SK-N-SH treated with all-trans-retinoic acid at 6 μM for 48 hours (cell line): ENCODE results near the gene KLF9.

Experiments used
- ATAC-seq: fragments of 200-7000 bp; cut with Tn5 transposase; 3 replicates; pipeline ENCODE4 v1.9.1; 2020; ENCODE audit warnings: mild to moderate bottlenecking, moderate library complexity
- ARNTL ChIP-seq: fragments of 450-650 bp; formaldehyde crosslinking; IDR thresholded peaks from 2 replicates; pipeline ENCODE4 v1.5.0; 2020; ENCODE audit warnings: low read depth, mild to moderate bottlenecking, moderate library complexity, borderline replicate concordance
- BACH2 ChIP-seq: fragments of 250-450 bp; sonication (Bioruptor Pico); IDR thresholded peaks from 2 replicates; pipeline ENCODE4 v1.9.0; 2021; ENCODE audit warnings: mild to moderate bottlenecking, borderline replicate concordance
- CREB5 ChIP-seq: fragments of 250-450 bp; sonication (Bioruptor Pico); IDR thresholded peaks from 2 replicates; pipeline ENCODE4 v1.5.1; 2020; ENCODE audit warnings: low read depth, mild to moderate bottlenecking, moderate library complexity
- CSDC2 ChIP-seq: fragments of 250-450 bp; sonication (Bioruptor Pico); IDR thresholded peaks from 2 replicates; pipeline ENCODE4 v1.5.0; 2020; ENCODE audit warnings: mild to moderate bottlenecking, moderate library complexity
- CSRNP3 ChIP-seq: fragments of 250-450 bp; sonication (Bioruptor Pico); IDR thresholded peaks from 2 replicates; pipeline ENCODE4 v1.5.1; 2021; ENCODE audit warnings: mild to moderate bottlenecking, moderate library complexity
- ESRRG ChIP-seq: fragments of 250-450 bp; sonication (Bioruptor Pico); IDR thresholded peaks from 2 replicates; pipeline ENCODE4 v1.6.1; 2021; ENCODE audit warnings: mild to moderate bottlenecking
- GLIS3 ChIP-seq: fragments of 250-450 bp; sonication (Bioruptor Pico); IDR thresholded peaks from 2 replicates; pipeline ENCODE4 v1.5.0; 2020; ENCODE audit warnings: mild to moderate bottlenecking, moderate library complexity
- ISL1 ChIP-seq: fragments of 250-450 bp; sonication (Bioruptor Pico); IDR thresholded peaks from 2 replicates; pipeline ENCODE4 v2.1.2; 2022; ENCODE audit warnings: mild to moderate bottlenecking, moderate library complexity
- OSR1 ChIP-seq: fragments of 250-450 bp; sonication (Bioruptor Pico); IDR thresholded peaks from 2 replicates; pipeline ENCODE4 v1.8.0; 2022; ENCODE audit warnings: moderate library complexity, mild to moderate bottlenecking, inconsistent platforms
- PATZ1 ChIP-seq: fragments of 250-450 bp; sonication (Bioruptor Pico); IDR thresholded peaks from 2 replicates; pipeline ENCODE4 v1.8.0; 2020; ENCODE audit warnings: mild to moderate bottlenecking, moderate library complexity, borderline replicate concordance
- PPARA ChIP-seq: fragments of 250-450 bp; sonication (Bioruptor Pico); IDR thresholded peaks from 2 replicates; pipeline ENCODE4 v1.5.0; 2020; ENCODE audit warnings: mild to moderate bottlenecking, borderline replicate concordance
- RARB ChIP-seq: fragments of 250-450 bp; sonication (Bioruptor Pico); IDR thresholded peaks from 2 replicates; pipeline ENCODE4 v1.8.0; 2021; ENCODE audit warnings: mild to moderate bottlenecking, moderate library complexity
- TOX ChIP-seq: fragments of 250-450 bp; sonication (Bioruptor Pico); IDR thresholded peaks from 2 replicates; pipeline ENCODE4 v1.8.0; 2021; ENCODE audit warnings: mild to moderate bottlenecking, moderate library complexity, borderline replicate concordance
- TSHZ2 ChIP-seq: fragments of 250-450 bp; sonication (Bioruptor Pico); IDR thresholded peaks from 2 replicates; pipeline ENCODE4 v1.5.0; 2020; ENCODE audit warnings: mild to moderate bottlenecking, moderate library complexity
- ZC3H10 ChIP-seq: fragments of 250-450 bp; sonication (Bioruptor Pico); IDR thresholded peaks from 2 replicates; pipeline ENCODE4 v1.5.1; 2021; ENCODE audit warnings: mild to moderate bottlenecking, moderate library complexity
- ZFP30 ChIP-seq: fragments of 450-650 bp; formaldehyde crosslinking; IDR thresholded peaks from 2 replicates; pipeline ENCODE4 v1.5.0; 2022; ENCODE audit warnings: mild to moderate bottlenecking, moderate library complexity
- ZNF565 ChIP-seq: fragments of 450-650 bp; formaldehyde crosslinking; conservative IDR thresholded peaks from 2 replicates; pipeline ENCODE4 v1.5.0; 2020; ENCODE audit warnings: low read depth, mild to moderate bottlenecking, moderate library complexity
- ZNF70 ChIP-seq: fragments of 450-650 bp; formaldehyde crosslinking; IDR thresholded peaks from 2 replicates; pipeline ENCODE4 v1.5.0; 2020; ENCODE audit warnings: mild to moderate bottlenecking, moderate library complexity
- ZNF8 ChIP-seq: fragments of 450-650 bp; formaldehyde crosslinking; IDR thresholded peaks from 2 replicates; pipeline ENCODE4 v1.5.0; 2020; ENCODE audit warnings: mild to moderate bottlenecking, moderate library complexity

Gene KLF9

GRCh38 chr9:70374962-70375618 lies 39.4 kb downstream of the KLF9 start (continued):
- TF ChIP-seq PATZ1 (CRISPR knock-in tag): no peak
- no peak for TF ChIP-seq RARB (CRISPR knock-in tag)

- TF ChIP-seq CREB5 (CRISPR knock-in tag) (no peak), ARNTL (CRISPR knock-in tag) (no peak), PPARA (no peak), PATZ1 (CRISPR knock-in tag) (no peak), CSDC2 (CRISPR knock-in tag) (no peak), ZNF70 (CRISPR knock-in tag) (no peak), ESRRG (CRISPR knock-in tag) (no peak), ZFP30 (CRISPR knock-in tag) (no peak), TSHZ2 (no peak), ZNF565 (no peak), OSR1 (CRISPR knock-in tag) (no peak)
- no peak for ATAC-seq
Observed at GRCh38 chr9:70367305-70367930, 47.0 kb downstream of the KLF9 start.

- ATAC-seq: no peak
- no peak for TF ChIP-seq ZNF8
- no peak for TF ChIP-seq RARB (CRISPR knock-in tag)
- no peak for TF ChIP-seq ZNF70 (CRISPR knock-in tag)
- no peak for TF ChIP-seq CSRNP3 (CRISPR knock-in tag)
- no peak for TF ChIP-seq CSDC2 (CRISPR knock-in tag)
- no peak for TF ChIP-seq CREB5 (CRISPR knock-in tag)
- no peak for TF ChIP-seq ZNF565
- no peak for TF ChIP-seq TOX (CRISPR knock-in tag)
- TF ChIP-seq ZC3H10 (CRISPR knock-in tag): no peak
- TF ChIP-seq ISL1: no peak
- no peak for TF ChIP-seq GLIS3 (CRISPR knock-in tag)
- TF ChIP-seq BACH2 (CRISPR knock-in tag): no peak
Observed at GRCh38 chr9:70363760-70364159, 50.7 kb downstream of the KLF9 start.
